Stimulated activated CD4-positive, alpha-beta T cell treated with anti-CD3 and anti-CD28 coated beads, Interleukin-1b, Interleukin-23, amount 100 ng/mL, for 1 hour (primary cell): ENCODE data around the gene DUSP19.

Experiments
- DNase-seq, 2 donors: peaks; one replicate each; pipeline ENCODE4 v3.0.0-alpha.2; 2020; ENCODE audit warnings: low read depth in 2 of 2

The DUSP19 gene

GRCh38 chr2:183125659-183126341 is 47.3 kb downstream of the DUSP19 start:
- no peak for DNase-seq

GRCh38 chr2:183126635-183127034 is 48.1 kb downstream of the DUSP19 start:
- no peak for DNase-seq

- DNase-seq, result no peak
Observed at GRCh38 chr2:183134016-183134415, 55.5 kb downstream of the DUSP19 start.

GRCh38 chr2:183148955-183149354 is 70.4 kb downstream of the DUSP19 start:
- DNase-seq, result no peak

GRCh38 chr2:183149489-183149888 is 70.9 kb downstream of the DUSP19 start:
- no peak for DNase-seq
